Uterus (tissue), 2 donors: ENCODE data around the gene EIF3A.

ENCODE experiments used
- CTCF ChIP-seq, 4 experiments: fragments of 200-600 bp in 2 of 4; fragments of 450-650 bp in 2 of 4; sonication (generic) in 2 of 4; IDR thresholded peaks; one replicate each; pipeline ENCODE4 v1.5.1; 2016 to 2019; ENCODE audit warnings: antibody characterized with exemption in 4 of 4, mild to moderate bottlenecking in 2 of 4, moderate library complexity in 1 of 4
- POLR2A ChIP-seq, 2 donors: fragments of 450-650 bp; IDR thresholded peaks; one replicate each; pipeline ENCODE4 v1.6.1; 2016; ENCODE audit warnings: antibody characterized with exemption in 2 of 2, mild to moderate bottlenecking in 1 of 2, moderate library complexity in 1 of 2

GRCh38 chr10:119101366-119102098, 20.9 kb upstream of the EIF3A start:
- TF ChIP-seq CTCF (IDR thresholded peaks at IDR 0.05) (no peak), POLR2A (IDR thresholded peaks at IDR 0.05) (no peak)
